GM12801 (cell line): ENCODE measurements around the gene DGCR2.

ENCODE experiments used
- CTCF ChIP-seq: IDR thresholded peaks from one replicate; pipeline ENCODE4 v1.5.1; 2011; ENCODE audit warnings: control low read depth; ENCODE audit not compliant: insufficient read length; ENCODE audit errors: extremely low read depth

The DGCR2 gene

GRCh38 chr22:19052941-19053541, 69.2 kb downstream of the DGCR2 start:
- no peak for TF ChIP-seq CTCF

GRCh38 chr22:19051381-19052072, 70.7 kb downstream of the DGCR2 start:
- TF ChIP-seq CTCF, result no peak

- TF ChIP-seq CTCF, result no peak
Measured at GRCh38 chr22:19050117-19050516, 72.1 kb downstream of the DGCR2 start.

GRCh38 chr22:19048531-19048930, 73.7 kb downstream of the DGCR2 start:
- TF ChIP-seq CTCF, result no peak

DNA sequence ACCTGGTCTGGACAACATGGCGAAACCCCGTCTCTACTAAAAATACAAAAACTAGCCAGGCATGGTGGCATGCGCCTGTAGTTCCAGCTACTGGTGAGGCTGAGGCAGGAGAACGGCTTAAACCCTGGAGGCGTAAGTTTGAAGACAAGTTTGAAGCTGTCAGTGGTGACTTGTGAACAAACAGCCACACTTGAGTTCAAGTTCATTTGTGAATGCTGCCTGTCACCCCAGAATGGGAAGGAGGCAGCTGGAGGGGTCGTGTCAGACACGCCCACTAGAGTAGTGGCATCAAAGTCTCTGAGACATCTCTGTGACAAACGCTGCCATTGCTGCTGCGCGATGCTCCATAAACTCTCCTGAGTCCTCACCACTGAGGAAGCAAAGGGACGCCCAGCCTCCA, 74.2 kb downstream of the DGCR2 start:
- no peak for TF ChIP-seq CTCF

DNA sequence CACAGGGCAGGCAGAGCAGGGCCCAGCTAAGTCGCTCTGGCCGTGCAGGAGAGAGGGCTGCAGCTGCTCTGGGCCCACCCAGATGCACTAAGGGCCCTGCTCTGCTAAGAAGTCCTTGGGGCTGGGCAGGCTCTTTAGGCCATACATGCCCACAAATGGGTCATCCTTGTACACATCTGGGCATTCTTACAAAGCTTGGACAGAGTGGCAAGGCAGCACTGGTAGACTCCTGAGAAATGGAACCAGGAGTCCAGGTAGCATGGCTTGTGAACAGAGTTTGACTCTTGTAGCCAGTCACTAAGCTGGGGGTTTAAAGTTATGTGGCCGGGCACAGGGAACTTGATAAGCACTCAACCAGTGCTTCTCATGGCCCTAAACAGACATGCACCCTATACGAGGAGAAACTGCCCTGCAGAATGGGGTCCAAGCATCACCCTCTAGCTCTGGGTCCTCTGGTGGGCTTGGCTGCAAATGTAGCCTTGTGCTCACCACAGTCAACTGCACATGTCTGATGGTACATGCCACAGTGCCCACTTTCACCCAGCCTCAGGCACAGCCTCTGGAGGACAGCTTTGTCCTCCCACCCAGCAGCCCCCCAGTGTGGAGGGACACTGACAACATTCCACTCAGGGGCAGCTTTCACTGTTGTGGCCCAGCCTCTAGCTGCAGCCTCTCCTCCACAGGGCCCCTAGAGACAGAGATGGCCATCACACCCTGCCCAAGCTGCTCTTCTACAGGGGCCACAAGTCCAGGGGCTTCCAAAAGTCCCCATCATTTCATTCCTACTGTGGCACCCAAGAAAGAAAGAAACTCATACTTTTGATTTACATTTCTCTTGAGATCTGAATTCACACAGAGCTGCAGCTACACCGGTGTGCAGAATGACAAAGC, 75.2 kb downstream of the DGCR2 start:
- no peak for TF ChIP-seq CTCF

DNA sequence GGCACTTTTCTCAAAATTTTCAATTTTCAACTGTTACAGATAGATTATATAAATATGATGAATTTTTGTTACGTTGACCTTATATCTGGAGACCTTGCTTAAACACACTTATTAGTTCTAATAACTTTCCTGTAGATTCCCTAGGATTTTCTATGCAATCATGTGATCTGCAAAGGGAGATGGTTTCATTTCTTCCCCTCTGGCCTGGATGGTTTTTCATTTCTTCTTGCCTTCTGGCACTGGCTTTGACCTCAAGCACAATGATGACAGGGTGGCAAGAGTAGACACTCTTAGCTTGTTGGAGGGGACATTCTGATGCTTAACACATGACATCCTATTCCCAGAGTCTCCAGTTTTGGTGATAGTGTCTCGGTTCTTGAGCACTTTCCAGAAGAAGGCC, 75.9 kb downstream of the DGCR2 start:
- no peak for TF ChIP-seq CTCF
